CD1c-positive myeloid dendritic cell (primary cell): ENCODE data around the gene DLX3.
A peak's percentile ranks its signal among the peaks of the same experiment; 100 is the strongest.

ENCODE experiments used
- DNase-seq: peaks from one replicate; pipeline ENCODE4 v3.0.0-alpha.2; 2016; ENCODE audit errors: extremely low spot score

Gene DLX3

DNA sequence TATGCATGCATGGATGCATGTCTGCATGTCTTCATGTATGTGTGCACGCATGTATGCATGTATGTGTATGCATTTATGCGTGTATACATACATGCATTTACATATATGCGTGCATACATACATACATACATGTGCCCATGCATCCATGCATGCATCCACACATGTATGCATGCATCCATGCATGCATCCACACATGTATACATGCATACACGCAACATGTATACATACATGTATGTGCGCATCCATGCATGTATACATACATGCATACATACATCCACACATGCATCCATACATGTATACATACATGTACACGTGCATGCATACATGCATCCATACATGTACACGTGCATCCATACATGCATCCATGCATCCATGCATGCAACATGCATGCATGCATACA, 29.8 kb upstream of the DLX3 start:
- DNase-seq: no peak

GRCh38 chr17:50023520-50023919, 28.5 kb upstream of the DLX3 start:
- DNase-seq: no peak

DNA sequence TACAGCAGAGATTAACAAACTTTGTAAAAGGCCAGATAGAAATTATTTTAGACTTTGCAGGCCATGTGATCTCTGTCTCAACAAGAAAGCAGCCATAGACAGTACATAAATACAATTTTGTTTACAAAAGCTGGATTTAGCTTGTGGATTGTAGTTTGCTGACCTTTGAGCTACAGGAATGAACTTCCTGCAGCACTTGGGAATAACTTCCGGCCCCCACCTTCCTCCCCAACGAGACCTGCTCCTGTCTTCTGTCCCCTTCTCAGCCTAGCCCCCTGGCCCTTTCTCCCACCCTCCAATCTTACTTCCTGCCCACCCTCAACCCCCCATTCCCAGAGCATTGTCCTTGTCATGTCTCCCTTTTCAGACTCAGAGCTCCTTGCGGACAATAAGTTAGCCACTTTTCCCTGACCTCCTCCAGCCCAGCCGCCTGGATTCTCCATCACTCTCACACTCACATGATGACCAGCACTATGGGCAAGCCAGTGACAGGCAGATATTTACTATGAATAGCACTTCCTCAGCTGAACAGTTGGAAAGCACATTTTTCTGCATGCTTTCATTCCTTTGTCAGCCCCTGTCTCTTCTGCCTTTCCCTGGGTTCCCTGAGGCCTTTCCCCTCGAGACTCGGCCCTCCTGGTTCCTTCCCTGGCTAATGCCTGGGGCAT, 27.6 kb upstream of the DLX3 start:
- DNase-seq: no peak

DNA sequence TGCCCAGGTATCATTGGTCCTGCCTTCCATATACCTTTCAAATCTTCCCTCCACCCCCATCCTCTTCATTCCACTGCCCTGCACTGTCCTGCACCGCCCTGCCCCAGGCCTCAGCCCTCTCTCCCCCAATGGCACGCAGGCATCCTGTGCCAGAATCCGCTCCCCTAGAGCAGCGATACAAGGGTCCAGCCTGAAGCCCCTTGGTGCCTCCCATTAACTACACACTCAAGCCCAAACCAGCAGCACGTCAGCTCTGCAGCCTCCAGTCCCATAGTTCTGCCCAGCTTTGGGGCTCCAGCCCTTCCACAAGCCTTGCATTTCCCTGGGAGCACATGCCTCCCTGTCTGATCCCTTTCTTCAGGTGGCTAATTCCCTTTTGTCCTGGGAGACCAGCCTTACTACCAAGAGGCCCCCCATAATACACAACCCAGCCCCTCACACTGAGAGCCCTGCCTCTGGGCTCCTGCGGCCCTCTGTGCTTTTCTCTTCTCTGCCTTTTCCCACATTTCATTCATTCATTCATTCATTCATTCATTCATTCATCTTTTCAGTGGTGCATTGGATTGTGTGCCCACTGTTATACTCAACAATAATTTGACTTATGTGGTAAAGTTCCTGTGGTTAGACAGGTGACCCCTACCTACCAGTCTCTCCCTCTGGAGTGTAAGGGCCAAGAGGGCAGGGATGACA, 26.8 kb upstream of the DLX3 start:
- no peak for DNase-seq

DNA sequence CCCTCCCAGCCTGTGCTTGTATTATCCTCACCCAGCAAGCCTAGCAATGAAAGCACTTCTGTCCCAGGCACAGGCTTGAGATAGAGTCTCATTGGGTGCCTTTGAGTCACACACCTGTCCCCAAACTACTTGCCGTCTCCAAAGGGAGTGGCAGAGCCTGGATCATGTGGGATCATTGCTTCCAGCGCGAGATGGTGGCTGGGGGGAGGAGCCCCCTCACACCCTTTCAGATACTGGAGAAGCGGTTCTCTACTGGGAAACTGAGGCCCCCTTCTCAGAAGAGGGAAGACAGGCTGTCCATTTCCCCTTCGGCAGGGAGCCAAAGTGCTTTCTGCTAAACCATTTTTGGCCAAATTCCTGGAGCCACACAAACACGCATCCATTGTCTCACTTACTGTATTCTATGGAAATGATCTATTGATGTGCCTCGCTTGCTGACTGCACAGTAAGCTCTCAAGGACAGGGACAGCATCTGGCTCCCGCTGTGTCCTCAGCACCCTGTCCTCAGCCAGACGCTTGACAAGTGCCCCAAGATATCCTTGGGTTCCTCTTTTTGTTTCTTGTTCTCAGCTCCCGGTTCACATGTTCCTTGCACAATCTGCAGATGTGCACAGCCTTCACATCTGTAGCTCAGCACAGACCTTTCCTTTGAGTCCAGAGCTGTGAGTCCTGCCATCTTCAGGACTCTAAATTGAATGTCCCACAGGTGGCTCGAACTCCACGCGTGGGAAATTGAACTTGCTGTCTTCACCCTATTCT, 26.0 kb upstream of the DLX3 start:
- peak; percentile 27 for DNase-seq

DNA sequence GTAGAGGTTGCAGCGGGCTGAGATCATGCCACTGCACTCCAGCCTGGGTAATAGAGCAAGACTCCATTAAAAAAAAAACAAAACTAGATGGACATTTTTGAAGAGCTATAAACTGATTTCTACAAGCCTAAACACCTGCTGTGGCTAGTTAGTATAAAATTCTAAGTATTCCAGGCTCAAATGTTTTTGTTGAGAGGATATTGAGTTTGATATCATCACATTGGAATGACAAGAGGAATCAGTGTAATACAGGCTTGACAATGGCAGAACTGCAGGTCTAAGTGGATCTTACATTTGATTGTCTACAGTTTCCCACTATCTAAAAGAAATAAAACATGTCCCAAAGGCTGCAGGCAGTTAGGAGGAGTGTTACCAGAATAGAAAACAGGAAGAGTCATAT, 23.9 kb upstream of the DLX3 start:
- no peak for DNase-seq

- DNase-seq: no peak
Measured at GRCh38 chr17:50015146-50015545, 20.1 kb upstream of the DLX3 start.

GRCh38 chr17:50014471-50015088, 19.6 kb upstream of the DLX3 start:
- no peak for DNase-seq

DNA sequence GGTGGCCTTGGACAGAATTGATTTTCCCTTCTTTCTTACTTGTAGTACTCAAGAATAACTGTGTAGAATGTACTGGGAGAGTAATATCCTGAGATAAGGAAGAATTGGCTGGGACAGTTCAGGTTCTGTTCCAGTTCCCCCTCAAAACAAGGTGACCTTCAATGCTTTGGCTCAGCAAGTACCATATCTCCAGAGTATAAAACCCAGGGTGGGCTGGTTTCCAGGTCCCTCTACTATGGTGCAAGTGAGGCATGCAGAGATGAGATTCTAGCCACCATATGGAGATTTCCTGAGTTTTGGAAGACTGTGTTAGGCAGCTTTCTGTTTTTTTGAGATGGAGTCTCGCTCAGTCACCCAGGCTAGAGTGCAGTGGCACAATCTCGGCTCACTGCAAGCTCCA, 18.1 kb upstream of the DLX3 start:
- no peak for DNase-seq

DNA sequence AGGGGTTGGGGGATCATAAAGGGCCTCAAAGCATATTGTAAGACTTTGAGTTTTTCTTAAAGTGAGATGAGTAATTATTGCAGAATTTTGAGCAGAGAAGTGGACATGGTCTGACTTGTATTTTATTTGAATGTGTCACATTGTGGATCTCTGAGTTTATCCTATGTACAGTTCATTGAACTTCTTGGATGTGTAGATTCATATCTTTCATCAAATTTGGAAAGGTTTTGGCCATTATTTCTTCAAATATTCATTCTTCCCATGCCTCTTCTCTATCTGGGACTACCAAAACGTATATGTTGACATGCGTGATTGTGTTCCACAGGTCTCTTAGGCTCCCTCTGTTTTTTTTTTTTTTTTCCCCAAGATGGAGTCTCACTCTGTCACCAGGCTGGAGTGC, 14.3 kb upstream of the DLX3 start:
- no peak for DNase-seq

- no peak for DNase-seq
Measured at GRCh38 chr17:50003911-50004310, 8.9 kb upstream of the DLX3 start.

DNA sequence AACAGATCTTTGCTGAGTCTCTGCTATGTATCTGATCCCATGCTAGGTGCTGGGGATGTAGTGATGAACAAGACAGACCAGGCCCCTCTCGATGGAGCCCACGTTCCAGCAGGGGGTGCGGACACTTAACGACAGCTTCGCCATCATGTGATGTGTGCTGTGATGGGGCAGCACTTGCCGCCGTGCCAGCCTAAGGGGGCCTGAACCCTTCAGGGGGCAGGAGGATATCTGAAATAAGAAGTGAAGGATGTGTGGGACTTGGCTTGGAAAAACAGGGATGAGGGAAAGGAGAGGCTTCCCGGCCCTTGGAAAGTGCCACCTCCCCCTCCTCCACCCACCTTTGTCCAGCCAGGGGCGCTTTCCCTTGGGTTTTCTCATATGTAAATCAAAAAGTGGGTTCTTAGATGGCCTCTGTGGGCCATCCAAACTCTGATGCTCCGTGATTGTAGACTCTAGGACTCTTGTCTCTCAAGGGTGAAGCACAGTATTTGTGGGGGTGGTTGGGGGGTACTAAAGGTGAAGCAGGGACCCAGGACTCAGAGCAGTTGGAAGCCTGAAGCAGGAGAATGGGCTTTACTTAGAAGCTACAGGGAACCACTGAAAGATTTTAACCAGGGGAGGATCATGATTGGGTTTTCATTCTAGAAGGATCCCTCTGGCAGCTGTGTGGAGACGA, 4.0 kb upstream of the DLX3 start:
- no peak for DNase-seq

DNA sequence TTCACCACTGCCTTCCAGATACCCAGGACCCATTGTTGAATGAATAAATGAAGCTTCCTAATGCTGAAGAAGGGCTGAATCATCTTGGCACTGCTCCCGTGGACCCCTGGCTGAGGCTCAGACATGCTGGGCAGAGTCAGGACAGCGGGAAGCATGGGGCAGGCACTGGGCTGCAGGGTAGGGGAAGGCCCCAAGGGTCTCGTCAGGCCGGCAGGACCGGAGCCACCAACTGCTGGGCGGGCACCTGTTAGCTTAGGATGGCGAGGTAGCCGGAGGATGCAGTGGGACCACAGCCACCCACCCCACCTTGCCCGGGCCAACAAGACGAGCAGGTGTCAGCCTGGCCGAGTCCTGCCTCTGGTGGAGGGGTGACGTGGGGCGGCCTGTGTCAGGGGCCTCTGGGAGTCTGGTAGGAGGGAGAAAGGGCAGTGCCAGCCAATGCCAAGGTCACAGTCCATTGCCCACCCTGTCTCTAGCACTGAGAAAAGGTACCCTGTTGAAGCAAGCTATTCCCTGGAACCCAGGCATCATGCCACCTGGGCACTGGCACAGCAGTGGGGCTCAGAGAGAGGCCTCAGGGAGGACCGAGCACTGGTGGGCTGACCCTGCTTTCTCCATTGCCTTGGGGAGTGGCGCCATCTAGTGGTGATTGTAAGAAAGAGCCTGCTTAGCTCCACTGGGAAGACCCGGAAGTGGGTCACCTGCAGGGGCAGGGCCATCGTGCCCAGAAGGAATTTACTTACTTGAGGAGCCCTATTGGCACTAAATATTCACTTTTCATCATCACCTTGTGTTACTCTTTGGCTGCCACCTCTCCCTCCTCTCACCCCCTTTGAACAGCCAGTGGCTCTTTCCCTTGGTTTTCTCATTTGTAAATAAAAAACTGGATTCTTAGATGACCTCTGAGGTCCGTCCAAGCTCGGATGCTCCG, 3.0 kb upstream of the DLX3 start:
- DNase-seq: peak; percentile 92

- no peak for DNase-seq
Measured at GRCh38 chr17:49997301-49997650, 2.3 kb upstream of the DLX3 start.

- DNase-seq: peak; percentile 72
Measured at GRCh38 chr17:49996495-49997300, 1.7 kb upstream of the DLX3 start.

- no peak for DNase-seq
Measured at GRCh38 chr17:49996121-49996494, 1.1 kb upstream of the DLX3 start.

DNA sequence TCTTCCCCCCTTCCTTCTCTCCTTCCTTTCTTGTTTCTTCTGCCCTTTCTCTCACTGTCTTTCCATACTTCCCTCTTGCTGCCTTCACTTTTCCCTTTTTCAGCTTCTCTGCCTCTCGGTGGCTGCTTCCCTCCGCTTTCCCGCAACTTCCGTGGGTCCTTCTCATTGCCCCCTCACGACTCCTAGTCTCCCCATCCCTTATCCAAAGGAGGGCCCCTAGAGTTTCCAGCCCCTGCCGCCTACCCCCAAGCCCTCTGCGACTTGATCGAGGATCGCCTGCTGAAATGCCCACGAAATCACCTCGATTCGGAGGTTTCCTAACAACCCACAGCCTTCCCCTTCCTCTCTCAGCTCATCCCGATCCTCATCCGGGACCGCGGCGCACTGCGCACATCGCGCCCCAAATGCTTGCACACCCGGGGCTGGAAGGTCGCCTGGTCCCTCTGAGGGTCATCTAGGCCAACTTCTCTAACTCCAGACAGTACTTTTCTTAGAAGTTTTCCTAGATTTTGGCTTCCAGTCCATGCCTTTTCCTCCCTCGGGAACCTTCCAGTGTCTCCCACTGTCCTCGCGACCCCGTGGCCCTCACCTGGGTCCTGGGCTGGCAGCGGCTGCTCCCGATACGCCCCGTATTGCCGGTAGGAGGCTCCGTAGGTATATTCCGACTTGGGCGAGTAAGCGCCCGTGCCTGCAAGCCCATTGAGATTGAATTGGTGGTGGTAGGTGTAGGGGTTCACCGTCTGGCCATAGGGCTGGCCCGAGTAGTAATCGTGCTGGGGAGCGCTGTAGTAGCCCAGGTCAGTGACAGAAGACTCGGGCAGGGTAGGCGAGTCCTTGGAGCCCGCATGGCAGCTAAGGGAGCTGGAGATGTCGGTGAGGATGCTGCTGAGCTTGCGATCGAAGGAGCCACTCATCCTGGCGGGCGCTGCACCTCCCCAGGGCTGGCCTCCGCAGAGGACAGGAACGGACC, 654 bp downstream of the DLX3 start:
- DNase-seq: no peak

DNA sequence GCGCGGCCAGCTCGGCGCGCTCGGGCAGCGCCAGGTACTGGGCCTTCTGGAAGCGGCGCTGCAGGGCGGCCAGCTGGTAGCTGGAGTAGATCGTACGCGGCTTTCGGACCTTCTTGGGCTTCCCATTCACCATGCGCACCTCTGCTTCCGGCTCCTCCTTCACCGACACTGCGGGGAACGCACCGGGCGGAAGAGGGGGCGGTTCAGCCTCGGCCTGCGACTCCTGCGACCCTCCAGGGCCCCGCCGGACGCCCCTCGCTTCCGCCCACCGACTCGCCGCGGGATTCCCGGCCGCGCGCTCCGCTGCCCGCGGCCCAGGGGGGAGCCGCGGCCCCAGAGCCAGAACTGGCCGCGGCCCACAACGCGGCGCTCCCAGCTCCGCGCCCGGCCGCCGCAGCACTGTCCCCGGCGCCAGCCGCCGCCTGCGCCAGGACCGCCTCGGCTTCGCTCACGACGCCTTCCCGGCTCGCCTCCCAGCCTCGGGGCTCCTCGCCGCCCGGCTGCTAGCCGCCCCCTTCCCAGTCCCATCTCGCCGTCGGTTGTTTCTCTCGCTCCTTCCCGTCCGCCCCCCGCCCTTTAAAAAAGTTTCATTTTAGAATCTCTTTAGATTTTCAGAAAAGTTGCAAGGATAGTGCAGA, 1.5 kb downstream of the DLX3 start:
- DNase-seq: no peak
